C4-2B (cell line): ENCODE results near the gene CST3.

Experiments used
- ZFX ChIP-seq: fragments of 450-650 bp; IDR thresholded peaks from 2 replicates; pipeline ENCODE4 v1.6.1; 2017
- TF ChIP-seq, protein P1 (sequence below): fragments of 450-650 bp; conservative IDR thresholded peaks from 2 replicates; pipeline ENCODE4 v1.5.1; 2017; ENCODE audit warnings: mild to moderate bottlenecking

- TF ChIP-seq, protein P1, sequence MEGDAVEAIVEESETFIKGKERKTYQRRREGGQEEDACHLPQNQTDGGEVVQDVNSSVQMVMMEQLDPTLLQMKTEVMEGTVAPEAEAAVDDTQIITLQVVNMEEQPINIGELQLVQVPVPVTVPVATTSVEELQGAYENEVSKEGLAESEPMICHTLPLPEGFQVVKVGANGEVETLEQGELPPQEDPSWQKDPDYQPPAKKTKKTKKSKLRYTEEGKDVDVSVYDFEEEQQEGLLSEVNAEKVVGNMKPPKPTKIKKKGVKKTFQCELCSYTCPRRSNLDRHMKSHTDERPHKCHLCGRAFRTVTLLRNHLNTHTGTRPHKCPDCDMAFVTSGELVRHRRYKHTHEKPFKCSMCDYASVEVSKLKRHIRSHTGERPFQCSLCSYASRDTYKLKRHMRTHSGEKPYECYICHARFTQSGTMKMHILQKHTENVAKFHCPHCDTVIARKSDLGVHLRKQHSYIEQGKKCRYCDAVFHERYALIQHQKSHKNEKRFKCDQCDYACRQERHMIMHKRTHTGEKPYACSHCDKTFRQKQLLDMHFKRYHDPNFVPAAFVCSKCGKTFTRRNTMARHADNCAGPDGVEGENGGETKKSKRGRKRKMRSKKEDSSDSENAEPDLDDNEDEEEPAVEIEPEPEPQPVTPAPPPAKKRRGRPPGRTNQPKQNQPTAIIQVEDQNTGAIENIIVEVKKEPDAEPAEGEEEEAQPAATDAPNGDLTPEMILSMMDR: no peak
- TF ChIP-seq ZFX: no peak
These were observed 48.4 kb upstream of the CST3 start for GRCh38 chr20:23686046-23686750.
